ENCODE measurements around the gene DSCAM. TPM values are rescaled to one million over a fixed set of nuclear protein-coding genes. Genes with fewer than 3 reads are reported as not detected.

Gene DSCAM
- total RNA-seq, 4 donors from 2014 or later, result 0.03 TPM; not detected in 3

DNA sequence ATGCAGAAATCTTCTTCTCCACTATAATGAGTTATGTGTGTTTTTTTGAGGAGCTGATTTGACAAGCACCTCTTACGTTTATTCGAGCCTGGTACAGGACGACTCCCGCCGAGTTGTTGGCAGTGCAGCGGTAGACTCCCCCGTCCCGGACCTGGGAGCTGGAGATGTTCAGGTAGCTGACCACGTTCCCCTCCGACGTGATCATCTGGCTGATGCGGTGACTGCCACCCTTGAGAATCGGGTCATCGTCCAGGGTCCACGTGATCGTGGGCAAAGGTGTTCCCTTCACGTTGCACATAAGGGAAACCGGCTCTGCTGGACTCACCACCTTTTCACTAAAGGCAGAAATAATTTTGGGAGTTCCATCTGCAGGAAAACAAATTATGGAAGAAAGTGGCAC, 507.9 kb downstream of the DSCAM start:
- no peak overlapping the region for H3K4me3 ChIP-seq
- no peak overlapping the region for H3K27ac ChIP-seq
- H3K4me1 ChIP-seq, result no peaks in the 10 kb centered on the region
- DNase-seq (no peak), ATAC-seq (no peak)
- TF ChIP-seq, protein P1, sequence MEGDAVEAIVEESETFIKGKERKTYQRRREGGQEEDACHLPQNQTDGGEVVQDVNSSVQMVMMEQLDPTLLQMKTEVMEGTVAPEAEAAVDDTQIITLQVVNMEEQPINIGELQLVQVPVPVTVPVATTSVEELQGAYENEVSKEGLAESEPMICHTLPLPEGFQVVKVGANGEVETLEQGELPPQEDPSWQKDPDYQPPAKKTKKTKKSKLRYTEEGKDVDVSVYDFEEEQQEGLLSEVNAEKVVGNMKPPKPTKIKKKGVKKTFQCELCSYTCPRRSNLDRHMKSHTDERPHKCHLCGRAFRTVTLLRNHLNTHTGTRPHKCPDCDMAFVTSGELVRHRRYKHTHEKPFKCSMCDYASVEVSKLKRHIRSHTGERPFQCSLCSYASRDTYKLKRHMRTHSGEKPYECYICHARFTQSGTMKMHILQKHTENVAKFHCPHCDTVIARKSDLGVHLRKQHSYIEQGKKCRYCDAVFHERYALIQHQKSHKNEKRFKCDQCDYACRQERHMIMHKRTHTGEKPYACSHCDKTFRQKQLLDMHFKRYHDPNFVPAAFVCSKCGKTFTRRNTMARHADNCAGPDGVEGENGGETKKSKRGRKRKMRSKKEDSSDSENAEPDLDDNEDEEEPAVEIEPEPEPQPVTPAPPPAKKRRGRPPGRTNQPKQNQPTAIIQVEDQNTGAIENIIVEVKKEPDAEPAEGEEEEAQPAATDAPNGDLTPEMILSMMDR (IDR thresholded peaks at IDR 0.05 in 4 of 5, conservative IDR thresholded peaks at IDR 0.05 in 1 of 5), result no peak
- no peak for TF ChIP-seq POLR2A (IDR thresholded peaks at IDR 0.05)
- no peaks in the 10 kb centered on the region for H3K36me3 ChIP-seq
- no peaks in the 10 kb centered on the region for H3K27me3 ChIP-seq
- intact Hi-C loops (cut with DNase I; ENCODE audit: low total_unique reads), result no loop called here
- H3K9me3 ChIP-seq, result no peaks in the 10 kb centered on the region
- in situ Hi-C loops (cut with MboI; ENCODE audit: low sequenced_read_pairs in 4 of 4), result no loop called here

GRCh38 chr21:40337981-40338380, 509.0 kb downstream of the DSCAM start:
- Histone ChIP-seq H3K9me3 (no peaks in the 10 kb centered on the region), H3K4me1 (no peaks in the 10 kb centered on the region), H3K27me3 (no peaks in the 10 kb centered on the region), H3K4me3 (no peak overlapping the region), H3K27ac (no peak overlapping the region), H3K36me3 (no peaks in the 10 kb centered on the region)
- in situ Hi-C loops (cut with MboI; ENCODE audit: low sequenced_read_pairs in 4 of 4) (no loop called here), intact Hi-C loops (cut with DNase I; ENCODE audit: low total_unique reads) (no loop called here)
- no peak for ATAC-seq
- no peak for TF ChIP-seq POLR2A (IDR thresholded peaks at IDR 0.05)
- TF ChIP-seq, protein P1 (IDR thresholded peaks at IDR 0.05 in 4 of 5, conservative IDR thresholded peaks at IDR 0.05 in 1 of 5), result no peak
- DNase-seq, result no peak

DNA sequence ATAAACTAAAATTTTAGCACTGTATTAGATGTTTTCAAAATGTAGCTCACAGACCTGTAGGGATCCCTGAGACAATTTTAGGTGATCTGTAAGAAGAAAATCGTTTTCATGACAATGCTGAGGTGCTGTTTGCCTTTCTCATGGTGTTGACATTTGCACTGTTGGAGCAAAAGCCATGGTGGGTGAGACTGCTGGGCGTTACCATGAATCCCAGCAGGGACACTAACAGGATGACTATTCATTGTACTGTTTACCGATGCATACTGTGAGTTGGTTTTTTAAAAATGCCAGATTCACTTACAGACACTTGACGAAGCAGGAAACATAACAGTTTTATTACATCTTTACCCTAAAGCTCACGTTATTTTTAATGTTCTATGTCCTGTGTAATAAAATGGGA, 511.3 kb downstream of the DSCAM start:
- Histone ChIP-seq H3K27me3 (no peaks in the 10 kb centered on the region), H3K4me1 (no peaks in the 10 kb centered on the region), H3K36me3 (no peaks in the 10 kb centered on the region), H3K27ac (no peak overlapping the region), H3K4me3 (no peak overlapping the region), H3K9me3 (no peaks in the 10 kb centered on the region)
- ATAC-seq (no peak), DNase-seq (no peak)
- intact Hi-C loops (cut with DNase I; ENCODE audit: low total_unique reads) (no loop called here), in situ Hi-C loops (cut with MboI; ENCODE audit: low sequenced_read_pairs in 4 of 4) (no loop called here)
- TF ChIP-seq, protein P1 (IDR thresholded peaks at IDR 0.05 in 4 of 5, conservative IDR thresholded peaks at IDR 0.05 in 1 of 5), result no peak
- TF ChIP-seq POLR2A (IDR thresholded peaks at IDR 0.05), result no peak

- intact Hi-C loops (cut with DNase I; ENCODE audit: low total_unique reads) (no loop called here), in situ Hi-C loops (cut with MboI; ENCODE audit: low sequenced_read_pairs in 4 of 4) (no loop called here)
- DNase-seq, result no peak
- no peak for ATAC-seq
- Histone ChIP-seq H3K9me3 (no peaks in the 10 kb centered on the region), H3K27me3 (no peaks in the 10 kb centered on the region), H3K36me3 (no peaks in the 10 kb centered on the region), H3K4me1 (no peaks in the 10 kb centered on the region), H3K27ac (no peak overlapping the region), H3K4me3 (no peak overlapping the region)
- TF ChIP-seq POLR2A (IDR thresholded peaks at IDR 0.05), result no peak
- TF ChIP-seq, protein P1 (IDR thresholded peaks at IDR 0.05 in 4 of 5, conservative IDR thresholded peaks at IDR 0.05 in 1 of 5), result no peak
Observed at GRCh38 chr21:40334159-40334558, 512.8 kb downstream of the DSCAM start.

- Histone ChIP-seq H3K4me1 (no peaks in the 10 kb centered on the region), H3K4me3 (no peak overlapping the region), H3K9me3 (no peaks in the 10 kb centered on the region), H3K27me3 (no peaks in the 10 kb centered on the region), H3K36me3 (no peaks in the 10 kb centered on the region), H3K27ac (no peak overlapping the region)
- in situ Hi-C loops (cut with MboI; ENCODE audit: low sequenced_read_pairs in 4 of 4) (no loop called here), intact Hi-C loops (cut with DNase I; ENCODE audit: low total_unique reads) (no loop called here)
- DNase-seq (no peak), ATAC-seq (no peak)
- no peak for TF ChIP-seq POLR2A (IDR thresholded peaks at IDR 0.05)
- TF ChIP-seq, protein P1 (IDR thresholded peaks at IDR 0.05 in 4 of 5, conservative IDR thresholded peaks at IDR 0.05 in 1 of 5), result no peak
Observed at GRCh38 chr21:40333731-40334130, 513.2 kb downstream of the DSCAM start.
